ENCODE results near the gene TNFAIP8.

- TF ChIP-seq POLR2AphosphoS5 (IDR thresholded peaks at IDR 0.05): no peak
- no peak for TF ChIP-seq CTCF (IDR thresholded peaks at IDR 0.05)
Measured at GRCh38 chr5:119318256-119318894, 37.4 kb upstream of the TNFAIP8 start.

All from suprapubic skin (tissue), 3 donors.